Measurements from ENCODE around the gene VPS13C. TPM values are rescaled to one million over a fixed set of nuclear protein-coding genes. Genes with fewer than 3 reads are reported as not detected.
A peak's percentile ranks its signal among the peaks of the same experiment; 100 is the strongest.

The VPS13C gene
- total and polyA plus RNA-seq, 2 donors (not counting 1 experiment from before 2014, with no cell fraction given), result 40.0 to 236 TPM

DNA sequence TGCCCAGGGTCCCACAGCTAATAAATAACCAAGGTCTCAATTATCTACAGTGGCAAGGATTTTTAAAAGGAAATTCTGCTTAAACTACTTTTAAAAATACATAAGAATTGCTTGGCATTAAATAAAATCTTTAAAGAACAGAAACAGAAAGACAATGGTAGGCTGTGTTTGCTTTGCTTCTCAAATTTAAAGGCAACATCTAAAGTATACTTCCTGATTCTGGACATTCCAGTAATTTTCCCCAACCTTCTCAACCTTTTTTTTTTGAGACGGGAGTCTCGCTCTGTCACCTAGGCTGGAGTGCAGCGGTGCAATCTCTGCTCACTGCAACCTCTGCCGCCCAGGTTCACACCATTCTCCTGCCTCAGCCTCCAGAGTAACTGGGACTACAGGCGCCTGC is 5.3 kb downstream of the VPS13C start:
- H3K4me3 Mint-ChIP-seq, result no peak overlapping the region
- H3K27me3 Mint-ChIP-seq, result no peaks in the 10 kb centered on the region
- Histone ChIP-seq H3K27me3 (replicated peaks in 1 of 4; ENCODE audit: control extremely low read depth in 1 of 4, control insufficient read depth in 3 of 4, insufficient read depth in 4 of 4, low read length in 3 of 4) (no peaks in the 10 kb centered on the region), H3K9ac (ENCODE audit: low read length) (no peak overlapping the region), H3K4me3 (ENCODE audit: control extremely low read depth in 1 of 5, extremely low read depth in 1 of 5, insufficient read depth in 1 of 5, low read depth in 2 of 5, low read length in 4 of 5) (no peak overlapping the region), H3K4me1 (ENCODE audit: control insufficient read depth in 2 of 2, insufficient read depth in 2 of 2, low read length in 2 of 2) (peaks cover 31 to 43% of the 10 kb centered on the region in 2 donors), H4K20me1 (ENCODE audit: control insufficient read depth, insufficient read depth, low read length, poor library complexity, severe bottlenecking) (peaks cover 39% of the 10 kb centered on the region), H3K36me3 (replicated peaks in 1 of 2; ENCODE audit: control extremely low read depth in 1 of 2, control insufficient read depth in 1 of 2, extremely low read depth in 1 of 2, insufficient read depth in 2 of 2, low read length in 1 of 2) (peaks cover 2 to 11% of the 10 kb centered on the region in 2 experiments), H3K9me3 (ENCODE audit: control extremely low read depth in 1 of 3, control insufficient read depth in 2 of 3, insufficient read depth in 1 of 3, low read length in 2 of 3) (no peaks in the 10 kb centered on the region), H3K27ac (ENCODE audit: low read length in 2 of 2) (no peak overlapping the region), H3K79me2 (ENCODE audit: control insufficient read depth, insufficient read depth, low read length) (peaks cover 100% of the 10 kb centered on the region), H3K4me2 (replicated peaks; ENCODE audit: low read depth, low read length, poor library complexity, severe bottlenecking) (no peak overlapping the region), H2AFZ (ENCODE audit: insufficient read depth, low read depth, low read length, poor library complexity, severe bottlenecking) (no peak overlapping the region)
- 96% methylated on average over 3 of the region's 5 CpGs for WGBS (ENCODE audit: insufficient coverage)
- H3K27ac Mint-ChIP-seq, result no peak overlapping the region
- TF ChIP-seq, protein P1, sequence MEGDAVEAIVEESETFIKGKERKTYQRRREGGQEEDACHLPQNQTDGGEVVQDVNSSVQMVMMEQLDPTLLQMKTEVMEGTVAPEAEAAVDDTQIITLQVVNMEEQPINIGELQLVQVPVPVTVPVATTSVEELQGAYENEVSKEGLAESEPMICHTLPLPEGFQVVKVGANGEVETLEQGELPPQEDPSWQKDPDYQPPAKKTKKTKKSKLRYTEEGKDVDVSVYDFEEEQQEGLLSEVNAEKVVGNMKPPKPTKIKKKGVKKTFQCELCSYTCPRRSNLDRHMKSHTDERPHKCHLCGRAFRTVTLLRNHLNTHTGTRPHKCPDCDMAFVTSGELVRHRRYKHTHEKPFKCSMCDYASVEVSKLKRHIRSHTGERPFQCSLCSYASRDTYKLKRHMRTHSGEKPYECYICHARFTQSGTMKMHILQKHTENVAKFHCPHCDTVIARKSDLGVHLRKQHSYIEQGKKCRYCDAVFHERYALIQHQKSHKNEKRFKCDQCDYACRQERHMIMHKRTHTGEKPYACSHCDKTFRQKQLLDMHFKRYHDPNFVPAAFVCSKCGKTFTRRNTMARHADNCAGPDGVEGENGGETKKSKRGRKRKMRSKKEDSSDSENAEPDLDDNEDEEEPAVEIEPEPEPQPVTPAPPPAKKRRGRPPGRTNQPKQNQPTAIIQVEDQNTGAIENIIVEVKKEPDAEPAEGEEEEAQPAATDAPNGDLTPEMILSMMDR (IDR thresholded peaks at IDR 0.05), result no peak
- TF ChIP-seq EZH2 (IDR thresholded peaks at IDR 0.05; ENCODE audit: borderline replicate concordance, insufficient read depth, low read depth, low read length, poor library complexity, severe bottlenecking), result no peak
- intact Hi-C loops (cut with micrococcal nuclease), result no loop called here
- DNase-seq, result no peak
- H3K9me3 Mint-ChIP-seq (ENCODE audit: insufficient read depth), result no peaks in the 10 kb centered on the region
- CTCF ChIA-PET, result no interaction called here
- peaks cover 63% of the 10 kb centered on the region for H3K4me1 Mint-ChIP-seq
- ATAC-seq (ENCODE audit: low read depth), result no peak
- POLR2A ChIA-PET, result no interaction called here

DNA sequence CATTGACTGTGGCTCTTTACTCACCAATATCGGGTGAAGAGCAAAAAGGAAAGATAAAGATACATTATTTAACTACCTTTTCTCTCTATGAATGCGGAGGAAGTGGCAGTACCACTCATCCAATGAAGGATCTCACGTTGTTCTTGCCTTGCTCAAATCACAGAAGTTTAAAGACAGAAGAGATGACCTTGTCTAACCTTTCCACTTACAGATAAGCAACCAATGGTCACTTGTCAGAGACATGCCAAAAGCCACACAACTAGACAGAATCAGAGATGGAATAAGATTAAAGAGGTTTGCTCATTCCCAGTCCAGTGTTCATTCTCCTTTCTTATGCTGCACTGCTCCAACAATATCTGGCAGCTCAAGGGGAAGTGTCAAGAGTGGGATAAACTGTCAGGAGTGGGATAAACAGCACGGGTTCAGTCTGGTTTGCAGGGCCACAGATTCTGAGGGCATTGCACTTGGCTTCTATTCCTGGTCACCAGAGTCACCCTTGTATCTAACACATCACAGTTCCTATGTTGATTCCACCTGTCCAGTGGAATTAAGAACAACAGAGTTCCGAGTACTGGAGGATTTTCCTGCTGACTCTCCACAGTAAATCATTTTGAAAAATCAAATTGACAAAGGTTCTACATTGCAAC is 6.7 kb downstream of the VPS13C start:
- peaks cover 24 to 37% of the 10 kb centered on the region in 2 donors for H3K4me1 ChIP-seq (ENCODE audit: control insufficient read depth in 2 of 2, insufficient read depth in 2 of 2, low read length in 2 of 2)
- H3K4me1 Mint-ChIP-seq, result peaks cover 62% of the 10 kb centered on the region
- no peak overlapping the region for H3K4me3 ChIP-seq (ENCODE audit: control extremely low read depth in 1 of 5, extremely low read depth in 1 of 5, insufficient read depth in 1 of 5, low read depth in 2 of 5, low read length in 4 of 5)
- ChIA-PET CTCF (interaction anchor here (0.9 to 1.2 kb wide), 3 partner anchors 18 to 26 kb away, joined by 4 to 5 read pairs (median 4); no protein-coding TSS in a partner anchor), POLR2A (no interaction called here)
- H3K27me3 ChIP-seq (replicated peaks in 1 of 4; ENCODE audit: control extremely low read depth in 1 of 4, control insufficient read depth in 3 of 4, insufficient read depth in 4 of 4, low read length in 3 of 4), result no peaks in the 10 kb centered on the region
- intact Hi-C loops (cut with micrococcal nuclease), result loop anchor here (2.0 kb wide), 1 partner anchor 19 kb away; no protein-coding TSS in a partner anchor
- H3K4me3 Mint-ChIP-seq, result peak overlapping the region; percentile 13
- H3K9me3 ChIP-seq (ENCODE audit: control extremely low read depth in 1 of 3, control insufficient read depth in 2 of 3, insufficient read depth in 1 of 3, low read length in 2 of 3), result peaks cover 0 to 1% (median 0%) of the 10 kb centered on the region in 3 donors
- peaks cover 39% of the 10 kb centered on the region for H4K20me1 ChIP-seq (ENCODE audit: control insufficient read depth, insufficient read depth, low read length, poor library complexity, severe bottlenecking)
- H3K9ac ChIP-seq (ENCODE audit: low read length), result no peak overlapping the region
- H3K27ac ChIP-seq (ENCODE audit: low read length in 2 of 2), result peak overlapping the region in 1 of 2 donors; percentile 65
- H3K27ac Mint-ChIP-seq, result no peak overlapping the region
- H3K9me3 Mint-ChIP-seq (ENCODE audit: insufficient read depth), result no peaks in the 10 kb centered on the region
- DNase-seq, result no peak
- TF ChIP-seq, protein P1 (IDR thresholded peaks at IDR 0.05), result no peak
- TF ChIP-seq EZH2 (IDR thresholded peaks at IDR 0.05; ENCODE audit: borderline replicate concordance, insufficient read depth, low read depth, low read length, poor library complexity, severe bottlenecking), result no peak
- no peak for ATAC-seq (ENCODE audit: low read depth)
- peak overlapping the region; percentile 13 for H3K4me2 ChIP-seq (replicated peaks; ENCODE audit: low read depth, low read length, poor library complexity, severe bottlenecking)
- peaks cover 2 to 11% of the 10 kb centered on the region in 2 experiments for H3K36me3 ChIP-seq (replicated peaks in 1 of 2; ENCODE audit: control extremely low read depth in 1 of 2, control insufficient read depth in 1 of 2, extremely low read depth in 1 of 2, insufficient read depth in 2 of 2, low read length in 1 of 2)
- 84% methylated on average over 4 of the region's 5 CpGs for WGBS (ENCODE audit: insufficient coverage)
- H2AFZ ChIP-seq (ENCODE audit: insufficient read depth, low read depth, low read length, poor library complexity, severe bottlenecking), result no peak overlapping the region
- H3K27me3 Mint-ChIP-seq, result no peaks in the 10 kb centered on the region
- H3K79me2 ChIP-seq (ENCODE audit: control insufficient read depth, insufficient read depth, low read length), result peaks cover 88% of the 10 kb centered on the region
